Activated CD4-positive, alpha-beta T cell treated with anti-CD3 and anti-CD28 coated beads, Interleukin-2, amount 10 ng/mL, durations not matched to agents 24 days and 14 days (primary cell): ENCODE data around the gene TTLL5. TPM values are rescaled to one million over a fixed set of nuclear protein-coding genes. Genes with fewer than 3 reads are reported as not detected.

Experiments used
- DNase-seq: peaks from one replicate; pipeline ENCODE4 v3.0.0; 2022
- H3K27ac Mint-ChIP-seq: one replicate; pipeline ENCODE4 v1.8.0; 2022; ENCODE audit warnings: mild to moderate bottlenecking, mixed read lengths
- H3K27me3 Mint-ChIP-seq: one replicate; pipeline ENCODE4 v1.8.0; 2022; ENCODE audit warnings: mixed read lengths
- H3K36me3 Mint-ChIP-seq: one replicate; pipeline ENCODE4 v1.8.0; 2022; ENCODE audit warnings: low read depth, mild to moderate bottlenecking, mixed read lengths
- H3K4me1 Mint-ChIP-seq: one replicate; pipeline ENCODE4 v1.8.0; 2021; ENCODE audit warnings: mixed read lengths
- H3K4me3 Mint-ChIP-seq: one replicate; pipeline ENCODE4 v1.8.0; 2022; ENCODE audit warnings: mild to moderate bottlenecking, moderate library complexity, mixed read lengths
- H3K9me3 Mint-ChIP-seq: one replicate; pipeline ENCODE4 v1.8.0; 2021; ENCODE audit warnings: mixed read lengths
- intact Hi-C: fragments of 100-400 bp; cut with micrococcal nuclease; formaldehyde crosslinking; loops from one replicate; pipeline ENCODE4 v1.15.1; 2023
- total RNA-seq: library from RNA; stranded (reverse); gene quantifications from 2 replicates; pipeline ENCODE4 v1.2.3, GENCODE V29; 2022

TTLL5 gene
- total RNA-seq, 1 donor from 2014 or later = 35.5 TPM

- Mint-ChIP-seq H3K27ac (no peak overlapping the region), H3K4me1 (no peaks in the 10 kb centered on the region), H3K9me3 (no peaks in the 10 kb centered on the region), H3K27me3 (no peaks in the 10 kb centered on the region), H3K4me3 (no peak overlapping the region), H3K36me3 (peaks cover 25% of the 10 kb centered on the region)
- DNase-seq = no peak
- intact Hi-C loops = no loop called here
Measured at GRCh38 chr14:75700295-75700694, 39.2 kb downstream of the TTLL5 start.

- Mint-ChIP-seq H3K4me1 (no peaks in the 10 kb centered on the region), H3K27ac (no peak overlapping the region), H3K9me3 (no peaks in the 10 kb centered on the region), H3K36me3 (peaks cover 16% of the 10 kb centered on the region), H3K4me3 (no peak overlapping the region), H3K27me3 (no peaks in the 10 kb centered on the region)
- intact Hi-C loops = no loop called here
- no peak for DNase-seq
Measured at GRCh38 chr14:75702122-75702521, 41.1 kb downstream of the TTLL5 start.

- H3K27ac Mint-ChIP-seq = no peak overlapping the region
- no peaks in the 10 kb centered on the region for H3K4me1 Mint-ChIP-seq
- intact Hi-C loops = no loop called here
- H3K36me3 Mint-ChIP-seq = peaks cover 16% of the 10 kb centered on the region
- H3K4me3 Mint-ChIP-seq = no peak overlapping the region
- DNase-seq = no peak
- no peaks in the 10 kb centered on the region for H3K27me3 Mint-ChIP-seq
- H3K9me3 Mint-ChIP-seq = no peaks in the 10 kb centered on the region
Measured at GRCh38 chr14:75702616-75703261, 41.7 kb downstream of the TTLL5 start.

GRCh38 chr14:75703467-75703866 lies 42.4 kb downstream of the TTLL5 start:
- Mint-ChIP-seq H3K27me3 (no peaks in the 10 kb centered on the region), H3K36me3 (peaks cover 12% of the 10 kb centered on the region), H3K27ac (no peak overlapping the region), H3K4me1 (no peaks in the 10 kb centered on the region), H3K4me3 (no peak overlapping the region), H3K9me3 (no peaks in the 10 kb centered on the region)
- intact Hi-C loops = no loop called here
- DNase-seq = no peak

GRCh38 chr14:75705014-75705413 lies 44.0 kb downstream of the TTLL5 start:
- no peaks in the 10 kb centered on the region for H3K27me3 Mint-ChIP-seq
- no peak overlapping the region for H3K27ac Mint-ChIP-seq
- H3K9me3 Mint-ChIP-seq = no peaks in the 10 kb centered on the region
- H3K36me3 Mint-ChIP-seq = peaks cover 6% of the 10 kb centered on the region
- no peaks in the 10 kb centered on the region for H3K4me1 Mint-ChIP-seq
- intact Hi-C loops = no loop called here
- DNase-seq = no peak
- H3K4me3 Mint-ChIP-seq = no peak overlapping the region

GRCh38 chr14:75709207-75709812 lies 48.3 kb downstream of the TTLL5 start:
- intact Hi-C loops = loop anchor here (1.0 to 2.0 kb wide), 2 partner anchors 197 to 273 kb away; no protein-coding TSS in a partner anchor
- no peaks in the 10 kb centered on the region for H3K4me1 Mint-ChIP-seq
- no peaks in the 10 kb centered on the region for H3K9me3 Mint-ChIP-seq
- H3K36me3 Mint-ChIP-seq = peaks cover 7% of the 10 kb centered on the region
- no peaks in the 10 kb centered on the region for H3K27me3 Mint-ChIP-seq
- DNase-seq = peak; percentile 88
- no peak overlapping the region for H3K27ac Mint-ChIP-seq
- H3K4me3 Mint-ChIP-seq = no peak overlapping the region

- peaks cover 6% of the 10 kb centered on the region for H3K4me1 Mint-ChIP-seq
- no peaks in the 10 kb centered on the region for H3K9me3 Mint-ChIP-seq
- H3K36me3 Mint-ChIP-seq = peaks cover 5% of the 10 kb centered on the region
- no peak overlapping the region for H3K27ac Mint-ChIP-seq
- intact Hi-C loops = no loop called here
- H3K27me3 Mint-ChIP-seq = no peaks in the 10 kb centered on the region
- no peak overlapping the region for H3K4me3 Mint-ChIP-seq
- DNase-seq = peak; percentile 74
Measured at GRCh38 chr14:75711105-75711795, 50.2 kb downstream of the TTLL5 start.

- intact Hi-C loops = no loop called here
- no peak for DNase-seq
- no peak overlapping the region for H3K4me3 Mint-ChIP-seq
- no peak overlapping the region for H3K27ac Mint-ChIP-seq
- H3K27me3 Mint-ChIP-seq = no peaks in the 10 kb centered on the region
- peaks cover 7% of the 10 kb centered on the region for H3K4me1 Mint-ChIP-seq
- H3K36me3 Mint-ChIP-seq = peaks cover 5% of the 10 kb centered on the region
- no peaks in the 10 kb centered on the region for H3K9me3 Mint-ChIP-seq
Measured at GRCh38 chr14:75711796-75712211, 50.8 kb downstream of the TTLL5 start.

- DNase-seq = no peak
- Mint-ChIP-seq H3K36me3 (peaks cover 13% of the 10 kb centered on the region), H3K9me3 (no peaks in the 10 kb centered on the region), H3K4me3 (no peak overlapping the region), H3K27ac (no peak overlapping the region), H3K4me1 (peaks cover 7% of the 10 kb centered on the region), H3K27me3 (no peaks in the 10 kb centered on the region)
- intact Hi-C loops = no loop called here
Measured at GRCh38 chr14:75714991-75715390, 53.9 kb downstream of the TTLL5 start.

GRCh38 chr14:75715926-75716780 lies 55.1 kb downstream of the TTLL5 start:
- no peaks in the 10 kb centered on the region for H3K27me3 Mint-ChIP-seq
- peaks cover 18% of the 10 kb centered on the region for H3K36me3 Mint-ChIP-seq
- H3K9me3 Mint-ChIP-seq = no peaks in the 10 kb centered on the region
- intact Hi-C loops = no loop called here
- H3K27ac Mint-ChIP-seq = no peak overlapping the region
- H3K4me1 Mint-ChIP-seq = peaks cover 7% of the 10 kb centered on the region
- H3K4me3 Mint-ChIP-seq = no peak overlapping the region
- DNase-seq = no peak

GRCh38 chr14:75717729-75718128 lies 56.7 kb downstream of the TTLL5 start:
- DNase-seq = no peak
- Mint-ChIP-seq H3K27ac (no peak overlapping the region), H3K36me3 (peaks cover 26% of the 10 kb centered on the region), H3K4me3 (no peak overlapping the region), H3K9me3 (no peaks in the 10 kb centered on the region), H3K27me3 (no peaks in the 10 kb centered on the region), H3K4me1 (peaks cover 8% of the 10 kb centered on the region)
- intact Hi-C loops = no loop called here

- no peaks in the 10 kb centered on the region for H3K9me3 Mint-ChIP-seq
- no peak for DNase-seq
- no peaks in the 10 kb centered on the region for H3K27me3 Mint-ChIP-seq
- intact Hi-C loops = no loop called here
- H3K27ac Mint-ChIP-seq = no peak overlapping the region
- H3K4me1 Mint-ChIP-seq = peaks cover 10% of the 10 kb centered on the region
- H3K4me3 Mint-ChIP-seq = no peak overlapping the region
- peaks cover 31% of the 10 kb centered on the region for H3K36me3 Mint-ChIP-seq
Measured at GRCh38 chr14:75718199-75718598, 57.2 kb downstream of the TTLL5 start.

GRCh38 chr14:75720116-75720515 lies 59.1 kb downstream of the TTLL5 start:
- DNase-seq = no peak
- peaks cover 17% of the 10 kb centered on the region for H3K4me1 Mint-ChIP-seq
- H3K9me3 Mint-ChIP-seq = no peaks in the 10 kb centered on the region
- peaks cover 33% of the 10 kb centered on the region for H3K36me3 Mint-ChIP-seq
- H3K27ac Mint-ChIP-seq = no peak overlapping the region
- H3K27me3 Mint-ChIP-seq = no peaks in the 10 kb centered on the region
- no peak overlapping the region for H3K4me3 Mint-ChIP-seq
- intact Hi-C loops = no loop called here
